GM19238 (cell line): Measurements from ENCODE around the gene GPR142.
A peak's percentile ranks its signal among the peaks of the same experiment; 100 is the strongest.

Experiments used
- DNase-seq: peaks from one replicate; pipeline ENCODE4 v3.0.0; 2011; ENCODE audit warnings: low spot score; ENCODE audit not compliant: insufficient read length

GPR142 gene

DNA sequence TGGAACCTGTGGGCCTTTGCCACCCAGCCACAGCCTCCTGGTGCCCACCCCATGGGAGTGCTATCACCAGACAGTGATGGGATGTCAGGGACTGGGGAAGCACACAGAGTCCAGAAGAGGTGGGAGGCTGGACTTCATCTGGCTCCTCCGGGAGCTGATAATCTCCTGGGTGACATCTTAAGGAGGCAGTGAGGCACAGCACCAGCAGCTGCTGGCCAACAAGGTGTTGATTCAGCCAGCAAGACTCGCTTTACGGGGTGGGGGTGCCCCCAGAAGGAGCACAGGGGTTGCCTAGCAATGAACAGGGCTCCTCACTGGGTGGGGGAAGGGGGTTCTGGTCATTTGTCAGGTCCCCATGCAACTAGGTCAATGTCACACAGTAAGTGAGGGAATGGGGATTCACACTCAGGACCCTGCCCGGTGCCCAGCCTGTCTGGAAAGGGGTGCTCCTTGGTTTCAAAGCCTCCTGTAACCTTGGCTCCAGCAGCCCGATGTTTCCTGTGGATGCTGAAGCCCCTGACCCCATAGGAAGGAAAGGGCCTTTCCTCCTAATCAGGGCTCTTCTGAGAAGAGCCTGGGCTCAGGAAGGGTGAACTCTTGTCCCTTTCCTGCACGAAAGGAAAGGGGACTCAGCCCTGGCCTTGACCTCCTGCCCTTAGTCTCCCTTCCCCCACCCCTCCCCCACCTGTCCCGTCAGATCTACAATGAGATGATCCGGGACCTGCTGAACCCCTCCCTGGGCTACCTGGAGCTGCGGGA, 23.6 kb upstream of the GPR142 start:
- DNase-seq: no peak

- no peak for DNase-seq
These were observed 22.6 kb upstream of the GPR142 start for GRCh38 chr17:74344658-74345057.

DNA sequence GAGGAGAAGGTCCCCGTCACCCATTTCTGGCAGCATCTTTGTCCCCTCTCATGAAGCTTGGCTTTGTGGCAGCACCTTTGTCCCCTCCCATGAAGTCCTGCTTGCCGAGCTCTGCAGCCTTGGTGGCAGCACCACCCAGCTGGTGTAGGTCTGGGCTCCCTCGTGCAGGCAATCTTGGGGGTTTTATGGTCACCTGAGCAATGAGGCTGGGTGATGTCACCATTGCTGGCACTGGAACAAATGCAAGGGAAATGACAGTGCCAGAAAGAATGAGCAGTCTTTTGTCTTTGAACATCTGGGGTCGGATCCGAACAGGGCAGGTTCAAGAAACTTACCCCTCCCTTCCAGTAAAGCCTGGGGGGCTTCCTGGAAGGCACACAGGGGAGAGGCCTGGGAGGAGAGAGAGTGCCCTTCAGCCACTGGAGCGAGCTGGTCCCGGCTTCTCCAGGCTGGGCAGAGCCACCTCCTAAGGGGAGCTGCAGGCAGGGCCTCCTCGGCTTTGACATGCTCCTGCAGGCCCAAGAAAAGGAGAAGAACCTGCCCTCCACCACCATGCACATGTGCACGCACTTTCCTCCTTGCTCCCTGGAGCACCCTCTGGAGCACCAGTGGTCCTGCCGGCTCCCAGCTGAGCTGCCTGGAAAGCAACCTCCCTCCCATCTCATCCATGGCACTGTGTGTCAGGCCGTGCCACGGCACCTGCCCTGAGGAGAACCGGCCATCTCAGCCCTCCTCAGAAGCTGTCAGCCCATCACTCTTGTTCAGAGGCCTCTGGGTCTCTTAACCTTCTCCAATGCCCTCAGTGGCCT, 21.7 kb upstream of the GPR142 start:
- no peak for DNase-seq

GRCh38 chr17:74347646-74348045, 19.7 kb upstream of the GPR142 start:
- DNase-seq: no peak

DNA sequence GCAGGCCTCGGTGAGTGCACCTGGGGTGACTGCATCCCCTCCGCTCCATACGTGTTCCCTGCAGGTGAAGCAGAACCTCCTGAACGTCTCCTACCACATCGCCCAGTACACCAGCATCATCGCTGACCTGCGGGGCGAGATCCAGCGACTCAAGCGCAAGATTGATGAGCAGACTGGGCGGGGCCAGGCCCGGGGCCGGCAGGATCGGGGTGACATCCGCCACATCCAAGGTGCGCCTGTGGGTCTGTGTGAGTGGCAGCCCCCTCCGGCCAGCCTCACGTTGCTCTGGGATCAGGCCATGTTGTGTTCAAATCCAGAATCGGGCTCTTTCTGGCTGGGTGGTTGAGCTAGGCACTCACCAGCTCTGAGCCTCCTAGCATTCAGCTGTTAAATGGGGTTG, 18.2 kb upstream of the GPR142 start:
- no peak for DNase-seq

- DNase-seq: no peak
These were observed 16.8 kb upstream of the GPR142 start for GRCh38 chr17:74350486-74350885.

DNA sequence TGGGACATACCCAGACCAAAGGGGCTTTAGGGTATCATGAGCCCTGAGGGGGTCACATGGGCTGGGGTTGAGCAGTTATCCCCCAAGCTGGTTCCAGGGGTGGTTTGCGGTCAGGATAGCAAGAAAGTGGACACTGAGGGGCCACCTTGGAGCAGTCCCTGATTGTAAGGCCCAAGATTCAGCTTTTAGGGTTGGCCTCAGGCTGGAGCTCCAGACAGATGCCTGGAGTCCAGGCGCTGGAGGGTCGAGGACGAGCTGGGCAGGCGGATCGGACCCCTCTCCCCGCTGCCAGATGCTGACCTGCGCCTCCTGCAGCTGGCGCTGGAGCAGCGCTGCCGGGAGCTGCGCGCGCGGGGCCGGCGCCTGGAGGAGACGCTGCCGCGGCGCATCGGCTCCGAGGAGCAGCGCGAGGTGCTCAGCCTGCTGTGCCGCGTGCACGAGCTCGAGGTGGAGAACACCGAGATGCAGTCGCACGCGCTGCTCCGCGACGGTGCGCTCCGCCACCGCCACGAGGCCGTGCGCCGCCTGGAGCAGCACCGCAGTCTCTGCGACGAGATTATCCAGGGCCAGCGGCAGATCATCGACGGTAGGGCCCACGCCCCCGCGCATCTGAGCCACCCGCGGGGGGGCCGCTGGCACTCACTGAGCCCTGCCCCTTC, 15.6 kb upstream of the GPR142 start:
- no peak for DNase-seq

GRCh38 chr17:74353446-74354060, 13.8 kb upstream of the GPR142 start:
- DNase-seq: no peak

- peak; percentile 67 for DNase-seq
These were observed 13.2 kb upstream of the GPR142 start for GRCh38 chr17:74354123-74354522.

- DNase-seq: no peak
These were observed 12.7 kb upstream of the GPR142 start for GRCh38 chr17:74354561-74354960.

- no peak for DNase-seq
These were observed 12.2 kb upstream of the GPR142 start for GRCh38 chr17:74355065-74355464.

DNA sequence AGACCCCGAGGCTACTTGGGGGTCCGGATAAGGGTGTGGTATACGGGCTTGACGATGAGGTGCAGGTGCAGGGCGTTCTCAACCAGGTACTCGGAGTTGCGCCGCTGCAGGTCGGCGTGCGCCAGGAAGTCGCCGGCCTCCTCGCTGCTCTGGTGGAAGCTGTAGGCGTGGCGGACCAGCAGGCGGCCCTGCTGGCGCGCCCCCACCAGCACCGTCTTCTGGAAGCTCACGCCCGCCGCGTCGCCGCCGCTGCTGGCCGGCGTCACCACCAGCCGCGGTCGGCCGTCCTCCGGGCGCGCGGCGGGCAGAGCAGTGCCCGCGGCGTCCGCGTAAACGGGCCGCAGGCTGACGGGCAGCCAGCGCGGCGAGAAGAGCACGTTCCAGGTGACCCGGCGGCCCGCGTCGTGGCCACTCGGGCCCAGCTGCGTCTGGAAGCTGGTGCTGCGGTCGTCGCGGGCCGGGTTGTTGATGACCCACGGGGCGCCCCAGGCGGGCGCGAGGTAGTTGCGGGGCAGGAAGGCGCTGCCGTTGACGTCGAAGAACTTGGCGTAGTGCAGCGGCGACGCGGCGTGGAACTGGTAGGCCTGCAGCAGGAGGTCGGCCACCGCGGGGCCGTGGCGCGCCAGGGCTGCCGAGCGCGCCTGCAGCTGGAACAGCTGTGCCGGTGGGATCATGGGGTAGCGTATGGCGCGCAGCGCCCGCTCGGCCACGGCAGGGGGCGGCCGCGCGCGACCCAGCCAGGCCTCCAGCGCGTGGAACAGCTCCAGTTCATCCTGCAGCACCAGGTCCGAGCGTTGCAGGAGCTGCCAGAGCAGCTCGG, 10.4 kb upstream of the GPR142 start:
- DNase-seq: no peak

DNA sequence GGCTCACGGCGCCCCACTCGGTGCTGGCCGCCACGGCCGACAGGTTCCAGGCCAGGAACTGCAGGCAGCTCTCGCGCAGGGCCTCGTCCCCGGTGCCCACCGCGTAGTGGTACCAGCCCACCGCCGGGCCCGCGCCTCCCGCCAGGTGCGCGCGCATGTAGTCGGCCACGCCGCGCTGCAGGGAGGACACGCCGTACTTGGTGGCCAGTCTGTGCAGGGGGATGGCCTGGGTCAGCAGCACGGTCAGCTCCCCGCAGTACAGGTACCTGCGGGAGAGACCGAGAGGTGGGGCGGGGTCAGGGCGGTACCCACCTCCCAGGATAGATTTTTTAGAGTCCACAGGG, 9.9 kb upstream of the GPR142 start:
- DNase-seq: no peak

- DNase-seq: no peak
These were observed 8.6 kb upstream of the GPR142 start for GRCh38 chr17:74358697-74359096.

DNA sequence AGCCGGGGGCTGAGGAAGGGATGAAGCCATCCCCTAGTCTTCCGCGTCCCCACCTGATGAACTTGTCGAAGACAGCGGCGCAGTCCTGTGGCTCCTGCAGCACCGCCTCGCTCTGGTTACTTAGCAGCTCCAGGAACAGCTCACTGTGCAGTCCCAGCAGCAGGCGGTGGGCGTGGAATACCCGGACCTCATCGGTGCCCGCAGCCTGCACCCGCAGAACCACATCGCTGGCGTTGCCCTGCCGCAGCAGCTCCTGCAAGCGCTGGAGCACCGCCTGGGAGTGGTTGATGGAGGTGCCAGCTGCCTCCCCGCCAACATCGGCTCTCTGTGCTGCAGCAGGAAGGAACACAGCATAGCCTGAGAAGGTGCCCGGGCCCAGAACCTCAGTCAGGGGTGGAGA, 7.4 kb upstream of the GPR142 start:
- no peak for DNase-seq

GRCh38 chr17:74360899-74361229, 6.4 kb upstream of the GPR142 start:
- DNase-seq: no peak

- no peak for DNase-seq
These were observed 5.9 kb upstream of the GPR142 start, which contains the start of gene BTBD17 for GRCh38 chr17:74361230-74362068. TSS of gene BTBD17 (minus strand) at chr17:74361868. CDS start at chr17:74361819, 49 bp downstream.

DNA sequence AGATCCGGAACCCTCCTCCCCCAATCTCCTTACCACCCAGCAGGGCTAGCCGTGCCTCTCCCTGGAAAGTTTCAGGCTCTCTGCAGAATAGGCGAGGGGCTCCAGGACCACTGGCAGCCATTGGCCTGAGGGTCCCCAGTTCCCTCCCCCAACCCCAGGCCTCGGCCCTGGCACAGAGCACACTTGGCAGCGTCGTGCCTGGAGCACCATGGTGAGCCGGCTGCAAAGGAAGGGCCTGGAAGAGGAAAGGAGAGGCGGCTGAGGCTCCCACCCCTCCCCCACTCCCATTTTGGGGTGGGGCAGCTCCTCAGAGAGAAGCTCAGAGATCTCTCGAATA, 5.3 kb upstream of the GPR142 start:
- DNase-seq: no peak

- no peak for DNase-seq
These were observed 4.4 kb upstream of the GPR142 start for GRCh38 chr17:74362810-74363498.
